Measurements from ENCODE around the gene OR1J1.

Gene OR1J1

GRCh38 chr9:122477826-122478225 lies at the start of gene OR1J1:
OR1J1 (minus strand) TSS chr9:122477926; CDS start chr9:122477926, 0 bp downstream.
- no peak within 1 kb of the TSS for H2AFZ ChIP-seq (ENCODE audit: low read depth)
- H3K4me3 ChIP-seq (IDR thresholded peaks at IDR 0.05; ENCODE audit: insufficient read depth, low read depth, low read length), result no peak within 1 kb of the TSS
- no peak within 1 kb of the TSS for H3K9ac ChIP-seq
- H4K20me1 ChIP-seq (ENCODE audit: insufficient read depth), result no peaks in the 10 kb centered on the region
- H3K79me2 ChIP-seq (ENCODE audit: insufficient read depth, low read depth), result no peaks in the 10 kb centered on the region
- no peak within 1 kb of the TSS for H3K27ac ChIP-seq
- no peak within 1 kb of the TSS for H3K4me2 ChIP-seq
- no peaks in the 10 kb centered on the region for H3K27me3 ChIP-seq (ENCODE audit: insufficient read depth, low read depth)
- H3K4me1 ChIP-seq (ENCODE audit: low read depth, poor library complexity, severe bottlenecking), result no peaks in the 10 kb centered on the region
- no peaks in the 10 kb centered on the region for H3K36me3 ChIP-seq (ENCODE audit: insufficient read depth)
- TF ChIP-seq CTCF (conservative IDR thresholded peaks at IDR 0.05; ENCODE audit: low read depth, low read length), result no peak

- H3K27ac ChIP-seq, result no peak within 1 kb of the TSS
- no peaks in the 10 kb centered on the region for H3K36me3 ChIP-seq (ENCODE audit: insufficient read depth)
- no peak within 1 kb of the TSS for H2AFZ ChIP-seq (ENCODE audit: low read depth)
- H4K20me1 ChIP-seq (ENCODE audit: insufficient read depth), result no peaks in the 10 kb centered on the region
- H3K4me1 ChIP-seq (ENCODE audit: low read depth, poor library complexity, severe bottlenecking), result no peaks in the 10 kb centered on the region
- no peaks in the 10 kb centered on the region for H3K79me2 ChIP-seq (ENCODE audit: insufficient read depth, low read depth)
- no peak within 1 kb of the TSS for H3K4me2 ChIP-seq
- no peaks in the 10 kb centered on the region for H3K27me3 ChIP-seq (ENCODE audit: insufficient read depth, low read depth)
- TF ChIP-seq CTCF (conservative IDR thresholded peaks at IDR 0.05; ENCODE audit: low read depth, low read length), result no peak
- H3K4me3 ChIP-seq (IDR thresholded peaks at IDR 0.05; ENCODE audit: insufficient read depth, low read depth, low read length), result no peak within 1 kb of the TSS
- no peak within 1 kb of the TSS for H3K9ac ChIP-seq
Measured at GRCh38 chr9:122527193-122527592, 49.5 kb upstream of the OR1J1 start, which contains the start of gene OR1N1. OR1N1 (minus strand) TSS chr9:122527293; CDS start chr9:122527293, 0 bp downstream.

GRCh38 chr9:122526602-122527001 lies 48.9 kb upstream of the OR1J1 start:
- H3K27me3 ChIP-seq (ENCODE audit: insufficient read depth, low read depth), result no peaks in the 10 kb centered on the region
- no peak overlapping the region for H2AFZ ChIP-seq (ENCODE audit: low read depth)
- TF ChIP-seq CTCF (conservative IDR thresholded peaks at IDR 0.05; ENCODE audit: low read depth, low read length), result no peak
- no peaks in the 10 kb centered on the region for H4K20me1 ChIP-seq (ENCODE audit: insufficient read depth)
- H3K27ac ChIP-seq, result no peak overlapping the region
- H3K36me3 ChIP-seq (ENCODE audit: insufficient read depth), result no peaks in the 10 kb centered on the region
- no peaks in the 10 kb centered on the region for H3K4me1 ChIP-seq (ENCODE audit: low read depth, poor library complexity, severe bottlenecking)
- H3K4me3 ChIP-seq (IDR thresholded peaks at IDR 0.05; ENCODE audit: insufficient read depth, low read depth, low read length), result no peak overlapping the region
- H3K9ac ChIP-seq, result no peak overlapping the region
- no peak overlapping the region for H3K4me2 ChIP-seq
- H3K79me2 ChIP-seq (ENCODE audit: insufficient read depth, low read depth), result no peaks in the 10 kb centered on the region

- H3K9ac ChIP-seq, result no peak overlapping the region
- H3K36me3 ChIP-seq (ENCODE audit: insufficient read depth), result no peaks in the 10 kb centered on the region
- H3K27me3 ChIP-seq (ENCODE audit: insufficient read depth, low read depth), result no peaks in the 10 kb centered on the region
- no peak overlapping the region for H3K4me3 ChIP-seq (IDR thresholded peaks at IDR 0.05; ENCODE audit: insufficient read depth, low read depth, low read length)
- no peaks in the 10 kb centered on the region for H4K20me1 ChIP-seq (ENCODE audit: insufficient read depth)
- no peak overlapping the region for H2AFZ ChIP-seq (ENCODE audit: low read depth)
- no peaks in the 10 kb centered on the region for H3K4me1 ChIP-seq (ENCODE audit: low read depth, poor library complexity, severe bottlenecking)
- no peak overlapping the region for H3K4me2 ChIP-seq
- no peaks in the 10 kb centered on the region for H3K79me2 ChIP-seq (ENCODE audit: insufficient read depth, low read depth)
- no peak overlapping the region for H3K27ac ChIP-seq
- no peak for TF ChIP-seq CTCF (conservative IDR thresholded peaks at IDR 0.05; ENCODE audit: low read depth, low read length)
Measured at GRCh38 chr9:122519376-122519775, 41.6 kb upstream of the OR1J1 start.

Measured in KMS-11 (cell line).